Epidermal melanocyte (primary cell): Measurements from ENCODE around the gene MYBPHL.

Experiments used
- DNase-seq: peaks from one replicate; pipeline ENCODE4 v3.0.0; 2011; ENCODE audit warnings: low spot score; ENCODE audit not compliant: insufficient read length

Gene MYBPHL

DNA sequence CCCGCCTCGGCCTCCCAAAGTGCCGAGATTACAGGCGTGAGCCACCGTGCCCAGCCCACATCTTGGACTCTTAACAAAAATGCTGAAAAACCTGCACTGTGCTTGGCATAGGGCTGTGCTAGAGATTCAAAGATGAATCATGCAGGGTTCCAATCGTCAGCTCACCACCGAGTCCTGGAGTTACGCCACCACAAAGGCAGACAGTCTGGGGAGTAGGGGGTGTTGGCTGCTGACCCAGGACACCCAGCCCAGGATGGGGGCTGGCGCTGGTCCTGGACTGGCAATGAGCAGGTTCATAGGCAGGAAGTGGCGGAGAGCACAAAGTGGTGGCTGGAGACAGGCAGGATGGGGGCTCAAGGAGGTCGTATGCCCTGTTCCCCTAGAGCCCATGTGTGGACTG is 39.8 kb downstream of the MYBPHL start:
- no peak for DNase-seq

GRCh38 chr1:109265741-109266330 is 41.0 kb downstream of the MYBPHL start:
- DNase-seq, result no peak

DNA sequence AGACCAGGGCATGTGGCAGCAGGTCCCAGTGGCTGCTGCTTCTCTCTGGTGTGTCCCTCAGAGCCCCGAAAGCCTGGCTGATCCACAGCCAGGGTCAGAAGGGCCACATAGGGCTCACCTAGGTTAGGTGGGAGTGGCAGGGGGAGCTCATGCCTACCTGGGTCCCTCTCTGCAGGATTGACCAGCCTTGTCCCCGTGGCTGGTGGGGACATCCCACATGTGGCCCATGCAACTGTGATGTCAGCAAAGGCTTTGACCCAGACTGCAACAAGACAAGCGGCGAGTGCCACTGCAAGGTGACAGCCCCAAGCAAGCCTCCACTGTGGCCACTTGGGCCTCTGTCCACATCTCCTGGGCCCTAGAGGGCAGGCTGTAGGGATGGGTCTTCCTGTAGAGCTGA is 41.8 kb downstream of the MYBPHL start:
- DNase-seq, result no peak

DNA sequence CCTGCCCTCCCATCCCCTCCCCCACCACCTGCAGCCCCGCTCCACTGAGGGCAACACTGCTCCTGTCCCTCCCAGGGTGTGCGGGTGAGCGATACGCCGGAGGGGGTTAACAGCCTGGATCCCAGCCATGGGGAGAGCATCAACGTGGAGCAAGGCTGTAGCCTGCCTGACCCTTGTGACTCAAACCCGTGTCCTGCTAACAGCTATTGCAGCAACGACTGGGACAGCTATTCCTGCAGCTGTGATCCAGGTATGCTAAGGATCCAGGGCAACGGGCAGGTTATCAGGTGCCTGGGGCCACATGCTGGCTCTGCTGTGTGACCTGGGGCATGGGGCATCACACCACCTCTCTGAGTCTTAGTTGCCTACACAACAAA is 42.4 kb downstream of the MYBPHL start:
- no peak for DNase-seq

DNA sequence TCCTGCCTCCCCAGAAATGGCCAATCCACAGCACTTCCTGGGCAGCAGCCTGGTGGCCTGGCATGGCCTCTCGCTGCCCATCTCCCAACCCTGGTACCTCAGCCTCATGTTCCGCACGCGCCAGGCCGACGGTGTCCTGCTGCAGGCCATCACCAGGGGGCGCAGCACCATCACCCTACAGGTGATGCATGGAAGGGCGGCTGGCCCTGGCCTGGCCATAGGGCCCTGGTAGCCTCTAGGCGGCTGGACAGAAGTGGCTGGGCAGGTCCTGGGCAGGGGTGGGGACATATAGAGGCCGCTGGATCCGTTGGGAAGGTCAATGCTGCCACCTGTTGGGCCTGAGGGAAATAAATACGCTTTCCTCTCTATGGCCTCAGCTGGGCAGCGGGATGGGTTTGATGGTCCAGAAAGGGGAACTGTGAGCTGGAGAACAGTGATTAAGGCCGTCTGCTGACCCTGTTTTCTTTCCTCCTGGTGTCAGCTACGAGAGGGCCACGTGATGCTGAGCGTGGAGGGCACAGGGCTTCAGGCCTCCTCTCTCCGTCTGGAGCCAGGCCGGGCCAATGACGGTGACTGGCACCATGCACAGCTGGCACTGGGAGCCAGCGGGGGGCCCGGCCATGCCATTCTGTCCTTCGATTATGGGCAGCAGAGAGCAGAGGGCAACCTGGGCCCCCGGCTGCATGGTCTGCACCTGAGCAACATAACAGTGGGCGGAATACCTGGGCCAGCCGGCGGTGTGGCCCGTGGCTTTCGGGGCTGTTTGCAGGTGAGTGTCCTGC is 43.0 kb downstream of the MYBPHL start:
- peak; percentile 90 for DNase-seq

DNA sequence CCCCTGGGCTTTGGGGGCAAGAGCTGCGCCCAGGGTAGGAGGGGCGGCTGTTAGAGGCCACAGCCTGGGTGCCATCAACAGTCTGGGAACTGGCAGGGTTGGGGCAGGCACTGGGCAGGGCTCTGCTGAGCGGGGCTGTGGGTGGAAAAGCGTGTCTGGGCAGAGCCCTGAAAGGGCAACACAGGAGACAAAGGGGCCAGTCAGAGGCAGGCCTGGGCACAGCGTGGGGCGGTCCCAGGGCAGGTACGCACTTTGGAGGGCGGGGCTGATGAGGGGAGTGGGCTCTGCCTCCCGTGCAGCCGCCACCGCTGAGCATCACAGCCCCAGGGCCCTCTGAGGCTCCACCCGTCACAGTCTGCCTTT is 43.6 kb downstream of the MYBPHL start:
- no peak for DNase-seq

DNA sequence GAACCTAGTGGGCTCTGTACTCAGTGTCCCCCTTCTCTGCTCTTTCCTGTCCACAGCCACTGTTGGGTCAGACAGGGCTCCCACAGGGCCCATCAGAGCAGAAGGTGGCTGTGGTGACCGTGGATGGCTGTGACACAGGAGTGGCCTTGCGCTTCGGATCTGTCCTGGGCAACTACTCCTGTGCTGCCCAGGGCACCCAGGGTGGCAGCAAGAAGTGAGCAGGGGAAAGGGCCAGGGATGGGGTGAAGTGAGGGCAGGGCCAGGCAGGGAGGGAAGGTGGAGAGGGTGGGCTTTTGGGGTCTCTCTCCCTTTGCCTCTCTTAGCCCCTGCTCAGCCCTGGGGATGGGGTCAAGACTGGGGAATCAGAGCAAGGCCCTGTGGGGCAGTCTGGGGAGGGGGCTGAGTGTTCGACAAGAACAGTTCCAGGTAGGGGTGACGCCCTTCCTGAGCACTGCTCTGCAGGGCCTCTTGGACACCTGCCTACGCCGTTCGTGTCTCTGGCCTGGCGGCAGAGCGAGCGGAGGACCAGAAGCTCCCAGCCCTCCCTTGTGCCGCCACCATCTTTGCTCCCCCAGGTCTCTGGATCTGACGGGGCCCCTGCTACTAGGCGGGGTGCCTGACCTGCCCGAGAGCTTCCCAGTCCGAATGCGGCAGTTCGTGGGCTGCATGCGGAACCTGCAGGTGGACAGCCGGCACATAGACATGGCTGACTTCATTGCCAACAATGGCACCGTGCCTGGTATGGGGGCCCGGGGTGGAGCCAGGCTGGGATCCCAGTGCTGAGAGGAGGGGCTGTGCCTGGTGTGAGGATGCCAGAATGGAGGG is 44.4 kb downstream of the MYBPHL start:
- DNase-seq, result no peak

- no peak for DNase-seq
Measured at GRCh38 chr1:109261578-109261977, 45.2 kb downstream of the MYBPHL start.

DNA sequence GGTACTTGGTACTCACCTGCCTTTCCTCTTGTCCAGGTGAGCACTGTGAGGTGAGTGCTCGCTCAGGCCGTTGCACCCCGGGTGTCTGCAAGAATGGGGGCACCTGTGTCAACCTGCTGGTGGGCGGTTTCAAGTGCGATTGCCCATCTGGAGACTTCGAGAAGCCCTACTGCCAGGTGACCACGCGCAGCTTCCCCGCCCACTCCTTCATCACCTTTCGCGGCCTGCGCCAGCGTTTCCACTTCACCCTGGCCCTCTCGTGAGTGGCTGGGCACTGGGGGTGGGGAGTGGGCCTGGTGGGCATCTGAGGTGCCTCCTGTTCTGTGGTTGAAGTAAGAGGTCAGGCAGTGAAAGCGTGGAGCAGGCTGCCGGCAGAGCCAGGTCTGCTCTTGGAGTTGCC is 45.8 kb downstream of the MYBPHL start:
- no peak for DNase-seq

DNA sequence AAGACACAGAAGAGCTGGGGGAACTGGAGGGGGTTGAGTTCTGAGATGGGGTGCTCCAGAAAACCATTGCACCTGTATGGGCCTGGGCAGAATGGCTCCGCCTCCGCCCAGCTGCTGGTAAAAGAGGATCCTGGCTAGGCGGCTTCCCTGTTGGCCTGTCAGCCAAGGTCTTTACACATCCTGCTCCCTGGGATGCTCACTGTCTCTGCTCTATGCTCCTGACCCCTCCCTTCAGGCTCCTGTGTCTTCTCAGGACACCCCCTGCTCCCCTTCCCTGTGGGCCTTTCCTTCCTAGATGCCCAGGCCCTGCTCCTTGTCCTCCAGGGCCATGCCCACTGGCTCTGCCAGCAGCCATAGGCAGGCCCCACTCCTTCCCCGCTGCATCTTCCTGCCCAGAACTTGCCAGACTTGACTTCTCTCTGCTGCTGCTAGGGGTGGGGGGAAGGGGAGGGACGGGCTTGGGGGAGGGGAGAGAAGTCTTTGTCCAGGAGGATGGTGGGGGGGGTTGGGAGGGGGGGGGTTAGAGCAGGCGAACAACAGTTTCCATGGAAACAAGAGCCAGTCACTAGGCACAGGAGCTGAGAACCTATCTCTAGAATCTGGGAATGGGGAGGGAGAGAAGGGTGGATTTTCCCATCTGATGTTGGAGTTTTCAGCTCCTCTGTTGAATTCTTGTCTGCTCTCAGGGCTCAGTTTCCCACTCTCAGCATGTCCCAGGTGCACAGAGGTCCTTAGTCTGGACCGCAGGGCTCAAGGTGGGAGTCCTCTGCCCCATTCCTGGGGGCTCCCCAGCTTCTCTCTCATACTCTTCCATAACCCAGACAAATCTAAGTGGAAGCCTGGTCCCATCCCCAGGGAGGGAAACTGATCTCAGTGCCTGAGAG is 46.9 kb downstream of the MYBPHL start:
- DNase-seq, result no peak

DNA sequence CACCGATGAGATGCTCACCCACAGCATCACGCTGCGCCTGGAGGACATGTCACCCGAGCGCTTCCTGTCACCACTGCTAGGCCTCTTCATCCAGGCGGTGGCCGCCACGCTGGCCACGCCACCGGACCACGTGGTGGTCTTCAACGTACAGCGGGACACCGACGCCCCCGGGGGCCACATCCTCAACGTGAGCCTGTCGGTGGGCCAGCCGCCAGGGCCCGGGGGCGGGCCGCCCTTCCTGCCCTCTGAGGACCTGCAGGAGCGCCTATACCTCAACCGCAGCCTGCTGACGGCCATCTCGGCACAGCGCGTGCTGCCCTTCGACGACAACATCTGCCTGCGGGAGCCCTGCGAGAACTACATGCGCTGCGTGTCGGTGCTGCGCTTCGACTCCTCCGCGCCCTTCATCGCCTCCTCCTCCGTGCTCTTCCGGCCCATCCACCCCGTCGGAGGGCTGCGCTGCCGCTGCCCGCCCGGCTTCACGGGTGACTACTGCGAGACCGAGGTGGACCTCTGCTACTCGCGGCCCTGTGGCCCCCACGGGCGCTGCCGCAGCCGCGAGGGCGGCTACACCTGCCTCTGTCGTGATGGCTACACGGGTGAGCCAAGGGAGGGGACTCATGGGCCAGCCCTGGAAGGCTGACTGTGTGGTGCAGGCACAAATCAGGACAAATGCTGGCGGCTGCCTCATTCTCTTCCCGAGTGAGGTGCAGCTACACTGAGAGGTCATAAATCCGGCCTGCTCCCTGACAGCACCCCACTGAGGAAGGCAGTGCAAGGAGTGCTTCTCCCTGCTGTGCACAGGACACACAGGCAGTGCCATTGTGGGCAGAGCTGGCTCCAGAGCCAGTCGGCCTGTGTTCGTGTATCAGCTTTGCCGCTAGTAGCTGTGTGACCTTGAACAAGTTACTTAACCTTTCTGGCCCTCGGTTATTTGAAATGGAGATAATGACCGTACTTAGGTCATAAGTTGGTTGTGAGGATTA is 48.0 kb downstream of the MYBPHL start:
- no peak for DNase-seq

DNA sequence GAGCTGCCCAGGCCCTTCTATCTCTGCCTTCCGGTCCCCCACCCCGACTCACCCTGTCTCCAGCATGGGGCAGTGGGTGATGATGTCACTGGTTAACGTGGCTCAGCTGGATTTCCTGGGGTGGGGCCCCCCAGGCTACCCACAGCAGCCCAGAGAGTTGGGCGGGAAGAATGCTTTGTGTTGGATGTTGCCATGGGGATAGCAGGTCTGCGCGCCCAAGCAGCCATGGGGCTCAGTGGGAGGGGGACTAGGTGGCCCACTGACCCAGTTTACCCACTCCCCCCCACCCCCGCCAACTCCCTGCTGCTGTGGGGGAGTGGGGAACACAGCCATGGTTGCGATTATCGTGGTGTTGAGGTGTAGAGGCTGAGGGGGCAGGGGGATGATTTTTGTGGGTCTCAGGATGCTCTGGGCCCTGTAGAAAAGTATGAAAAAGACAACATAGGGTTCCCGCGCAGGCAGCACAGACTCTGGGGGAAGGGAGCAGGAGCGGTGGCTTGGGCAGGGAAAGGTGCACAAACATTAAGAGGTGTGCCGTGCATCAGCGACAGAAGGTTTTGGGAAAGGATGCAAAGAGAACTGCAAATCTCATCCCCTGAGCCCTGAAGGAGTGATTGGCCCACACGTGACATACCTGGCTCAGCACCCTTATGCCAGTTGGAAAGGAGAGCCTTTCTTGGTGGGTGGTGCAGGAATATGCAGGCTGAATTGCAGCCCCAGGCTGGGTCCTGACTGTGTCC is 49.0 kb downstream of the MYBPHL start:
- no peak for DNase-seq

- DNase-seq, result no peak
Measured at GRCh38 chr1:109256971-109257681, 49.7 kb downstream of the MYBPHL start.

DNA sequence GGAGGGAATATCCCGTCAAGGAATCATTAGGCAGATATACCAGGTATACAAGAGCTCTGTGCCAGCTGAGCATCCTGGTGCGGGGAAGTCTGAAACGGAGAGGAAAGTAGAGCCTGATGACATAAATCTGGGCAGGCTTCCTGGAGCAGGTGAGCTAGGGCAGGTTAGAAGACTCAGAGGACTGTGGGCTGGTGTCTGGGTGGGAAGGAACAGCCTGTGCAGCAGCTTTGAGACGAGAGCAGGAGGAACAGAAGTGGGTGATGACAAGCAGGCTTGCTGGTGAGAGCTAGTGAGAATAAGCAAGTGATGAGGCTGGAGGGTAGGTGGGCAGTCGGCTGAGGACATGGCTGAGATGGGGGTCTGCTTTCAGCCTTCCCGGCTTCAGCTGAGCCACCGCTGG is 50.7 kb downstream of the MYBPHL start:
- DNase-seq, result no peak

- DNase-seq, result no peak
Measured at GRCh38 chr1:109255678-109256077, 51.1 kb downstream of the MYBPHL start.

- no peak for DNase-seq
Measured at GRCh38 chr1:109255097-109255651, 51.6 kb downstream of the MYBPHL start.

GRCh38 chr1:109254621-109255096 is 52.2 kb downstream of the MYBPHL start:
- no peak for DNase-seq

DNA sequence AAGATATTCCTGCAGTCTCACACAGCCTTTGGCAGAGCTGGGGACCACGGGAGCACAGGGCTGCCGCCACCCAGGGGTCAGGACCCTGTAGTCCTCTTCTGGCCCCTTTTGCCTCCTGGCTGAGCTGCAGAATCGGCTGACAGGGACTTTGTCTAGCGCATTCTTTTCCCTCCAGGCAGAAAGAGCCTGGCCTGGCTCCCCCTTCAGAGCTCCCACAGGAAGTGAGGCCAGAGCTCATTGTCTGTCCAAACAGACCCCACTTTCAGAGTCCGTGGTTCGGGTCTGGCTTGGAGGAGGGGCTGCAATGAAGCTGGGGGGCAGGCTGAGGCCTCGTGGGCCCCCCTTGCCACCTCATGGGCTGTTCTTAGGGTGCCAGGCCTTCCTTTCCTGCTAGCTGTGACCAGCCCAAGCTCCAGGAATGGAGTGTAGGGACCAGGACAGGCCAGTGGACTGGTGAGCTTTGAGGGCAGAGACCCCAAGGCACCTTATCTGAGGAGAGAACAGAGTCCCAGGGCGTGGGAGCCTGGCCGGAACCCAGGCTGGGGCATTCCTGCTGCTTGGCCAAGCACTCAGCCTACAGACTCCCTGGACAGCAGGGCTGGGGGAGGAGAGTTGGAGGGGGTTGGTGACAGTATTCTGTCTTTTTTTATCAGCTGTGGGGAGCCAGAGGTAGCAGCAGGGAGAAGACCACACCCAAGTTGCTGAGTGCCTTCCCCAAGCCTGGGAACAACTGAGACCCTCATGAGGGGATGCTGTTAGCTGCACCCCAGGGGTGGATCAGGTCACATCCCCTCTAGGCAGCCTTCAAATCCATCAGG is 52.8 kb downstream of the MYBPHL start:
- peak; percentile 97 for DNase-seq
